Inferior parietal cortex (tissue), 1 donor: ENCODE measurements around the gene HPF1.
A peak's percentile ranks its signal among the peaks of the same experiment; 100 is the strongest.
"Not testable (repeated sequence)": the region's sequence is repeated elsewhere in the genome, so short reads cannot be mapped to it uniquely, and the experiment has no call there.

ENCODE experiments used
- DNase-seq: peaks from one replicate; pipeline ENCODE4 v3.0.0-alpha.2; 2016; ENCODE audit errors: extremely low spot score

The HPF1 gene

DNA sequence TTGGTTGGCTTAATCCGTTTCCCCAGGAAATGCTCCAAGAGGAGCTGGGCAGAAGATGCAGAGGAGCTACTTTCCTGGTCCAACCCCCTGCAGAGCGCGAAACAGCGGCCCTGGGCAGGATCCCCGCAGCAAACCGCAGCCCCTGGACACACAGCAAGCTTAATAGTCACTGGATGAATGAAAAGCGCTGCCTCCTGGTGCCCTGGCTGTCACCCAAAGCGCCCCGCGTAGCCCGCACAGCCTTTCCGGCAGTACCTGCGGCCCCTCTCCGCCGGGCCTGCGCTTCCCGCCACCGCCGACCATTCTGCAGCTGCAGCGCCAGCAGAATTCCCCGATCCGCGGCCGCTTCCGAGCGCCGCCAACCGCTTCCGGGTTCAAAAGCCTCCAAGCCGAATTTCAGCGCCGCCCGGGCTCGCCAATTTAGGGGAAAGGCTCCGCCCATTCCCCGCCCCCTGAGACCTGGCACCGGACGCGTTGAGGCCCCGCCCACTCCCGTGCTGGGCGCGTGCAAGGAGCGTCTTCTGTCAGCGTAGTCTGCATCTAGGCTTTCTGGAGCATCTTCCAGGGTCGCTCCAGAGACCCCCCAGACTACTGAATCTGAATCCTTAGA, at the start of gene HPF1:
HPF1 (minus strand) TSS at position 370 of the 610 bp plus-strand sequence; CDS start at position 303, 67 bp downstream.
- peak; percentile 90 for DNase-seq

DNA sequence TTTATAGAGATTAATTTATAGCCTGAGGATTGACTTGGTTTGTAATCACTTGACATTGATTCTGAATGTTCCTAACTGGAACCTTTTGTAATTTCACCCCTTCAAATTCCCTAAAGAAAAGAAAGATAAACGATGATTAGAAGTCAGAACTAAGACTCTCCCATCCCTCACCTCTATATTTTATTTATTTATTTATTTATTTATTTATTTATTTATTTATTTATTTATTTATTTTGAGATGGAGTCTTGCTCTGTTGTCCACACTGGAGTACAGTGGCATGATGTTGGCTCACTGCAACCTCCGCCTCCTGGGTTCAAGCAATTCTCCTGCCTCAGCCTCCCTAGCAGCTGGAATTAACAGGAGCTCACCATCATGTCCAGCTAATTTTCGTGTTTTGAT, 49.0 kb upstream of the HPF1 start:
- not testable (repeated sequence) for DNase-seq

DNA sequence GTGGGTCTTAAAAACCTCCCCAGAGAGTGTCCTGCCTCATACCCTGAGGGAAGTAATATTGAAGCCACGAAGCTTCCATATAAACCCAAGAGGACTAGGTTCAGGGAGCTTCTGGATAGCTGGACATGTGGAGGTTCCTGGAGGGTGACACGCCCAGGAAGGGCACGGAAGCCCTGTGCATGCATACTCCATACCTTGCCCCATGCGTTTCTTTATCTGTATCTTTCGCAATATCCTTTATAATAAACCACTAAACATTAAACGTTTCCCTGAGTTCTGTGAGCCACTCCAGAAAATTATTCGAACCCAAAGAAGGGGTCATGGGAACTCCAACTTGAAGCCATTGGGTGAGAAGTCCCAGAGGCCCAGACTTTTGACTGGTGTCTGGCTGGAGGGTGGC, 45.7 kb upstream of the HPF1 start:
- no peak for DNase-seq

DNA sequence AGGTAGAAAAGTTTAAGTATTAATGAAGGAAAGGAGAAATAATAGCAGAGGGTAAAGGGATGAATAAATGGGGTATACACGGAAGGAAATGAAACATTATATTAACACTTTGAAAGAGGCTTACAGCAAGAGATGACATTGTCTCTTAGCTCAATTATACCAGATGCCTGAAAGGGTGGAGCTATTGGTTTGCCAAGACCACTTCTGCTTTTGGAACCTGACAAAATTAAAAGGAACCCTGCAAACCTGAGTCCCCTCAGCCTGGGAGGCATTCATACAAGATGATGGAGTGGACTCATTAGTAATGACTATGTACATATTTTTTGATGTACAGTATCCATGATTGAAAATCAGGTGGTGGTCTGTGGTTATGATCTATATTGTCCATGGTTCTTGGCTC, 45.1 kb upstream of the HPF1 start:
- no peak for DNase-seq

DNA sequence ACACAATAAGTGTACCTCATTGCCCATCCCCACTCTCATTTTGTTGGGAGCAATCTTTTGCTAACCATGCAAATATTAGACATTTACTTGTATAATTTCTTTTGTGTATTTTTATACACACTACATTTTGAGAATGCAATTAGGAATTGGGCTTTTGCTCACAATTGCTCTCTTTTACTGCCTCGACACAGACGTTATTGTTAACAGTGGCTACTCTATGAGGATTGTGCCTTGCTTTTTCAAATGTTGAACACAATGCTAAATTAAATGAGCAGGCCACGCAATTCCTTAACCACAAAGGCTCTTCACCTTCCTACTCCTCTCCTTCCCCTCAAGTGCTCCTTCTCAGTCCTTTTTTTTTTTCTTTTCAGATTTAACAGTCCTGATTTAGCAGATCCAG, 42.8 kb upstream of the HPF1 start:
- DNase-seq, result peak; percentile 61

DNA sequence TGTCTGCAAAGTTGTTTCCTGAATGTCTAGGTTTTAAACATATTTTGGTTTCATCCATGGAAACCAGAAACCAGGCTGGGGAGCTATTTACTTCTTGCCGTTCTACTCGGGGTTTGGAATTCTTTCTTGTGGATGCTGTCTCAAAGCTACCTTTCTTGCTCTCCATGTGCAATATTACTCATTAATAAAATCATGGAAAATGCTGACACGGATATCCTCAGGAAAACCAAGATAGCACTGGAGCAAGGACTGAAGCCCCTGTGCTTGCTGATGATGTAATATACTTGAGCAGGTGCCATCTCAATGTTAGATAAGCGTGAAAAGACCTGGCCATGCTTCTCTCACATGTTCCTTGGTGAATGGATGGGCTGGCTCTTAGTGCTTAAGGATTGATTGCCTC, 41.5 kb upstream of the HPF1 start:
- DNase-seq, result no peak

DNA sequence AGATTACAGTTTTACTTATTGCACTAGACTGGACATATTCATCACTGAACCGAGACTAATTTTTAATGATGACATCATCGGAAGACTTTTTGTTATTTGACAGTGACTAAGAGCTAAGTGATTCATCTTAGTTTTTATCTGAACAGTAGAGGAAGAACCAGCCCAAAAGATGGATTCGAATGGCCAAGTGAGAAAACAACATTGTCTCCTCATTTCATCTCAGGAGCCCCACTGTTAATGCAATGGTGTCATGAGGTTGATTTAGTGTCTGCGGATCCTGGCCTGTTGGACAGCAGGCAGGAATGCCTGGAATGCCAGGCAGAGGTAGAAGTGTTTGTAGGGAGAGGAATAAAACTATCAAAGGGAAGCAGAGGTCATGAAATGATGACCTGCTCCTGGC, 37.8 kb upstream of the HPF1 start:
- DNase-seq, result no peak

DNA sequence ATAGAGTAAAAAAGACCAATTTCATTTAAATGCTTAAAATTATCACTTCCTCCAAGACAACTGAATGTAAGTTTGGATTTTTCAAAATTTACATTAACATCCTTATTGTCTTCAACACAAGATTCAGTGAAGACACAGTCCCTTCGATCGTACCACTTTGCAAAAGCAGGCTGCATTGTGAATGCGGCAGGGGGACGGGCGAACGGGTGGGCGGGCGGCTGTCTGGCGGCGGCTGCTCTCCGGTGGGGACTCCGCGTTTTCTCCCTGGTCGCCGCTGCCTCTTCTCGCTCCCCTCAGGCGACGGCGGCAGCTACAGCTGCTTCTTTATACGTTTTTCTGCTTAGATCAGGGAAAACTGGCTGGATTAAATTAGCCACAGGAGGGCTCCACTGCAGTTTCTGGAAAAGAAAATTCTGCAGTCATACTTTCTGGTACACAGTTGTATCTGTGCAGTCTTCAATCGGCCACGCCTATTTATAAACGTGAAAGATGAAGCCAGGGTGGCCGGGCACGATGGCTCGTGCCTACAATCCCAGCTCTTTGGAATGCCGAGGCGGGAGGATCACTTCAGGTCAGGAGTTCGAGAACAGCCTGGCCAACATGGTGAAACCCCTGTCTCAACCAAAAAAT, 33.9 kb upstream of the HPF1 start:
- DNase-seq, result peak; percentile 88

DNA sequence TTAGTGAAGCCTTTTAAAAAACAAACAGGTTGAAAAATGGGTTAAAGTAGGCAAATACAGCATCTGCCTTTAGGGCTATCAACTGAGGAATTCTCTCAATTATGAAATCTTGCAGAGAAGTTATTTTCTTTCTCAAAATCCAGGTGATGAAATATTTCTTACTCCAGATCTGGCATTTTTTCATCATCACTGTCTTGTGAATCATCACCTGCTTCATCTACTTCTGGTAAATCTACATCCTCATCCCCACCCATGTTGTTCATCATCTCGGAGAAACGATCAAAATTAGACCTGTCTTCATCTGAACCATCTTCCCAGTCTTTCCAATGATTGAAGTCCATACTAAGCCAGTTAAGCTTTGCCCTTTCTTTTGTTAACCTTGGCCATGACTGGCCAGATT, 33.3 kb upstream of the HPF1 start:
- no peak for DNase-seq

DNA sequence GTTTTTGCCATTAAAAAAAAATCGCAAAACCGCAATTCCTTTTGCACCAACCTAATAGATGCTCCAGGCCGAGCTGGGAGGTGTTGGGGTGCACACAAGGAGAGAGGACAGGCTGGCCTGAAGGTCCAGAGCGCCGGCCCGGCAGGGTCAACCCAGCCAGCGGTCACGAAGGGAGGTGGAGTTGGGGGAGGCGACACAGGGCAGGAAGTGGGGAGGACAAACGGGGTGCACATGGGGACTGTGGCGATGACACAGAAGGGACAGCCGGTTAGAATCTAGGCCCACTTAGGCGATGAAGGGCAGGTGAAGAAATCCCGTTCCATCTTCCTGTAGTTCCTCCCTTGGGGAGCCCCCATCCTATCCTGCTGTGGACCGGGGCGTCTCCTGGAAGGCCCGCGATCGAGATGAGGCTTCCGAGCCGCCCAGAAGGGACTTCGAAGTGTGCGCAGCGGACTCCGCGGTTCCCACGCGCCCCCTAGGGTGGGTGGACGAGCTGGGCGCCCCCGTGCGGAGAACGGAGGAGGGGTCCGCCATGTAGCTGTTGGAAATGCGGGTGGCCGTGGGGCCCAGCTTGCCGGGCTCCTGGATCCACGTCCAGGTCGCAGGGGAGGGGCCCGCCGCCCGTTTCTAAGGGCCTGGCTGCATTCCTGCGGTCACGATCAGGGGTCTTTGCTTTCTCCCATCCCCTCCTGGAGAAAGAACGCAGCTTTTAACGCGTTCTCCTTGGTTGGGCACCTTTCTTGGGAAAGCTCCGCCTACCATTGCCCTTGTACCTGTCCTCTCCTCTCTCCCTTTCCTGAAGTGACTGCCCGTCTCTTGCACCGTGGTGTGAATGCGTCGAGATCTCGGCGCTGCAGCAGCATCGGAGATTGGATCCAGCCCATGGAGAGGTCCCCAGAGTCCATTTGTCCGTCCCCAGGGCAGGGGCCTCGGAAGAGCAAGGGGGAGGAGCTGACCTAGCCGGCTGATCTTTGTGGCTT, 17.0 kb upstream of the HPF1 start:
- DNase-seq, result no peak

DNA sequence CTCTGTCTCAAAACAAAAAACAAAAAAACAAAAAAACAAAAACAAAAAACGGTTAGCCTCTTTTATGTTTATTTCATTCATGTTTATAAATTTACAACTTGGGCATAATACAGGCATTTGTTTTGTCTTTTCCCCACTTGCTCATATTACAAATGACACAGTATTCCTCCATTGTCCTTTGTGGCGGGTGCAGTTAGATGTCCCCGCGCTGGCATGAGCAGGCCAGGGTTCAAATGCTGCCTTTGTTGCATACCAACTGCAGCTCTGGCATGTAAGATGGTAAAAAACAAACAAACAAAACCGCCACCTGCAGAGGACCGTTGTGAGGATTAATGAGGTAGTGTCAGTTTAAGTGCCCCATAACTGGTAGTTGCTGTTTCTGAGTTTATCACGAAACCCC, 16.1 kb upstream of the HPF1 start:
- DNase-seq, result no peak

DNA sequence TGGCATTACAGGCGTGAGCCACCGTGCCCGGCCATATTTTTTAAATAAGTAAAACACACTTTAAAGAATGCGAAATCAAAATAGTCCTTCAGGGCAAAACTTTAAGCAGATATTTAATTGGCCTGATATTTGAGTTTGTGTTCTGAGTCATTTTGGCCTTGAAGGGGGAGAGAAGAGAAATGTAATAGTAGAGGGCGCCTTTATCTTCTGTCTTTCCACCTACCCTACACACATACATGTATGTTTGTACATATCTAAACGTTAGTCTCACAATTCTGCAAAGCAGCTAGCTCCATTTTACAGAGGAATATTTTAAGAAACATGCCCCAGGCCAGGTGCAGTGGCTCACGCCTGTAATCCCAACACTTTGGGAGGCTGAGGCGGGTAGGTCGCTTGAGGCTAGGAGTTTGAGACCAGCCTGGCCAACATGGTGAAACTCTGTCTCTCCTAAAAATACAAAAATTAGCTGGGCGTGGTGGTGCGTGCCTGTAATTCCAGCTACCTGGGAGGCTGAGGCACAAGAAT, 13.9 kb upstream of the HPF1 start:
- not testable (repeated sequence) for DNase-seq

DNA sequence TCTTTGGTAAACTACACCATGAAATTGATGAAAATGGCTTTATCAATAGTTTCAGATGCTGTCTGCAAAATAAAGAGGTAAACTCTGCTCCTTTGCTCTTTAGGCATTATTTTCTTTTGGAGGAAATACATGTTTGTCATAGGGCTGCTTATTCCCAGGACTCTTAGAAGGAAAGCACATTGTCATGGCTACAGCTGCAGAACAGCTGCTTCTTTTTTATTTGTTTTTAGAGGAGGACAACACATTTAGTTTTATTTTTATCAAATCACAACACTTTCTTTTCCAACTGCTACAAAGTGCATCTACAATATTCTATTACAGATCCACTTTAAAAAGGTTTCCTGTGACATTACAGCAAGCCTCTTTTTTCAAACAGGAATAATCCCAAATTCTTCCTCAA, 12.7 kb upstream of the HPF1 start:
- no peak for DNase-seq

DNA sequence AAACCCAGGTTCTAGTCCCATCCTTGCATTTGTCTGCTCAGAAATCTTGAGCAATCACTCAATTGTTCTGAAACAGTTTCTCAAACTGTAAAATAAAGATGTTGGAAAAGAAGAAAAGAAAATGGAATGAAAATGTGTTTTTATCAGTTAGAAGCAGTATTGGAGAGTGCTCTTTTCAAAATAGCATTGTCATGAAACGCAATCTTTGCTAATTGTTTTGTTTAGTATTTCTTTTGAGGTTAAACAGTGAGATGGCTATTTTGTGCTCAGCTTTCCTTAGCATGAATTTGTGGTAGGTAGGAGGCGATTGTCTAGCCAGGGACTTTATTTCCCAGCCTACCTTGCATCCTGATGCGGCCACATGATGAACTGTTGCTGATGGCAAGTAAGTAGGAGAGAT, 10.6 kb upstream of the HPF1 start:
- DNase-seq, result no peak

DNA sequence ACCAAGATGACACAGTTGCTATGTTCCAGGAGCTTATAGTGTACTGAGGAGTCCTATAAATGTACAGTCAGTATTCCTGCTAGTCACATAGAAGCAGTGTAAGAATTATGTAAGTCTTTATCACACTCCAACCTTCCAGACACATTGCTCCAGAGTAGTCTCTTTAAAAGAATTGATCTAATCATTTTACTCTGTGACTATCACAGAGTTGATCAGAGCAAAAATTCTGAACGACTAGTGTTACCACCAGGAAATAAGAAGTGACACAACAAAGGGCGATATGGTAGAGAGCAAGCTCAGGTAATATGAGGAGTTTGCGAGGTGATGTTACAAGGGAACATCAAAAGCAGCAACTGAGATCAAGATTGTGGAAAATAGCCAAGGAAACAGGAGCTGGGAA, 9.0 kb upstream of the HPF1 start:
- no peak for DNase-seq

DNA sequence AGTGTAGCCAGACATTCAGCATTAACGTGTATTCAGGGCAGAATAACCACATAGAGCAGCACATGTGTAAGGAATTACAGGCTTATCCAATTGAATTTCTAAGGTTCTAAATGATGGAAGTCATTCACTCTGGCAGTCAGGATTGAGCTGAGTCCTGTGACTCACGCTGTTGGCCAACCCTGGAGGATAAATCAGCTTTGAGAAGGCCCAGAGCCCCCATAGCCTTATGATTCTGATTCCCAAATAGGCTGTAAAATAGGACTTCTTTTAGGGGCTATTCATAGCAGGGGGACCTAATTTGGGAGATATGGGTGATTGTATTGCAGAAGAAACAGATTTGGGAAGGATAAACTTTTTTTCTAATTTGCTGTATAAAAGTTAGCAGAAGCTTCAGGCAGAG, 8.1 kb upstream of the HPF1 start:
- DNase-seq, result no peak

DNA sequence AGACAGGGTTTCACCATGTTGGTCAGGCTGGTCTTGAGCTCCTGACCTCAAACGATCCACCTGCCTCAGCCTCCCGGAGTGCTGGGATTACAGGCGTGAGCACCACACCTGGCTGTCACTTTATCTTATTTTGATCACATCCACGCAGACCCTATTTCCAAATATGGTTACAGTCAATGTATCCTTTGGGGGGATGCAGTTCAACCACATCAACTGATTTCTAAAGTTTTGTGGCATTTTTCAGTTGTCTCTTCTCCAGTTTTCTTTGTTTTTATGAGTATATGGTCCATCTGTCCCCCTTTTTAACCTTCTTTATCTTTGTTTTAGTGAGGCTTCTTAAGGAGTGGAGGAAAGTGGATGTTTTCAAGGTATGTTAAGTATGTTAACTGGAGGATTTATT, 4.1 kb upstream of the HPF1 start:
- DNase-seq, result no peak

DNA sequence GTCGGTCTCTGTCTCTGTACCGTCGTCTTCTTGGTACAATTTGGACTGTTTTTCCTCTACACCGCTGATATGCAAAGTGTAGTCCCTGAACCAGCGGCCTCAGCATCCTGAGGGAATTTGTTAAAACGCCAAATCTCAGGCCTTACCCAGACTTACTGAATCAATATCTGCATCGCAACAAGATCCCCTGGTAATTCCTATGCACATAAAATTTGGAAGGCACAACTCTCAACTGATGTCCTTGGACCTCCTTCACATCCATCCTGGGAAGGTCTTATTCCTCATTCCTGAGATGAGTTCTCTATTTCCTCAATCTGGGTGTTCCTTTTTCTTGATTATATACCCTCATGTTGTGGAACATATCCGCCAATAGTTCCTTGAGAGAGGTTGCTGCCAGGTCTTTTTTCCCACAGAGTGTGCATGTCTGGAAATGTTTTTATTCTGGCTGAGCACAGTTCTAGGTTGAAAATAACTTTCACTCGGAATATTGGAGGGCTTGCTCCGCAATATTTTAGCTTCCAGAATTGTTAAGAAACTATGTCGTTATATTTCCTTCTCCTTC, 738 bp upstream of the HPF1 start:
- DNase-seq, result peak; percentile 42

DNA sequence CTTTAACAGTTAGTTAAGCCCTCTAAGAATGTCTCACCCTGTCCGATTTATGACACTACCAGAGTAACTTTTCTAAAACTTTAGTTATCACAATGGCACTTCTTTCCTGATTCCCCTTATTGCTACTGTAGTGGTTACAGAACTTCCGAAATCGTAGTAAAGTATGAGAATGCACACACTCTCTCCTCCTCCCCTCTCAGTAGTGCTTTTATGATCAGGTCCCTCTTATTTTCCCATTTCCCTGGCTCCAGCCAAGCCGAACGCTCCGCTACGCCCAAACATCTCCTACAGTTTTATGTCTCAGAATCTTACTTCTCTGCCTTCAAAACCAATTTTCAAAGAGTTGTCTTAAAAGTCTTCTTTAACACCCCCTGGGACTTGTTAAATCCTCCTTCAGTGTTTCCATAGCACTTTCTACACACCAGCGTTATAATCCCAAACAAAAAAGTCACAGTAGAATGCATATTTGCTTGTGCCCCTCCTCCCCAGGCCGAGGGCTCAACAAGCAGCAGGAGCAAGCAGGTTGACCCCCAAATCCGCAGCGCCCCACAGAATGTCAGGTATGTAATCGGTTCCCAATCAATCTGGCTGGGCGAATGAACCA, 671 bp downstream of the HPF1 start:
- no peak for DNase-seq

DNA sequence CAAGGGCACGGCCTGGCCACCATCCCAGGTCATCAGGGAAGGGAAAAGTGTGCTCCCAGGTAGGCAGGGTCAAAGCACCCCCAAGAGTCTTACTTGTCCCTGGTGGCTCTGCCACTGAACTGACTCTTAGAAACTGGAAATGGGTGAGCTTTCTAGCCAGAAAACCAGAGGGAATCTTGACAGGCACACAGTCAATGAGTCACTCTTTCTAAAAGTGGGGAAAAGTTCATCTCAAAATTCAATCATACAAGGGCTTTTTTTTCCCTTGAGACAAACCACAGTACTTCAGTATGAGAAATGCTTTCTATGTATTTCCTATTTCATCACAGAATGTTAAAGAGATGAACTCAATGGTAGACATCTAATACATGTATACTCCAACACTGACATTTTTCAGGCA, 12.5 kb downstream of the HPF1 start:
- no peak for DNase-seq

DNA sequence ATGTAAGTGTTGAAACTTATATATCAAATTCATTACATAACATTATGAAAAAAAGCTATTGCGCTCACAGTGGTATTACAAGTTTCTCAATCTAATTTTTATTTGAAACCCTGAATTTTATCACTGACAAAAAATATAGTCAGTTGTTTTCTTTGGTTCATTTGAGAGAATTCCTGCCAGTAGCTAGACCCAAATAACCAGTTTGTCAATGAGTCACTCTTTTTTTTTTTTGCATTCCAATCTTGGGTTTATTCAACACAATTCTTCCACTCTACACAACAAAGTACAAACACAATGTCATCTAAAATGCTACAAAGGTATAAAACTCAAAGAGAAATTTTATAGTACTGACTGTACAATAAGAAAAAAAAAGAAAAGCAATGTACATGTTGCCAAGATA, 13.1 kb downstream of the HPF1 start:
- no peak for DNase-seq

DNA sequence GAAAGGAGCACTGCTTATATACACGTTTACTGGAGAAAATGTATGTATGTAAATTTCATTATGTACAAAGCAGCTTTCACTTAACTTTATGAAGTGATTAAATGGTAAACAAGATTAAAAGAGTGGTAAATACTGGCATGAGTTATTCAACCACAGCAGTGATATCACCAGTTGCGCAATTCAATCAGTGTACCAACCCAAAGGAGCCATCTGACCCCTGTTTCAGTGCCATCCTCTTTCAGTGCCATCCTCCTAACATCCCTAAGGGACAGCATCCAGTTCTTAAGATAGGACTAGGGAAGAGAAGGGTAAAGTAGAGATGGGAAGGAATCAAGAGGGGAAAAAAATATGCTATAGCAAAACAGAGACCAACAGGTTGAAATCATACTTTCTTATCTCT, 16.2 kb downstream of the HPF1 start:
- DNase-seq, result no peak
